Measurements from ENCODE around the gene CA10. TPM values are rescaled to one million over a fixed set of nuclear protein-coding genes. Genes with fewer than 3 reads are reported as not detected.

The CA10 gene
- total RNA-seq, 4 donors from 2014 or later = not detected

- Histone ChIP-seq H3K4me3 (no peak overlapping the region), H3K9me3 (no peaks in the 10 kb centered on the region), H3K4me1 (no peaks in the 10 kb centered on the region), H3K27ac (no peak overlapping the region), H3K27me3 (no peaks in the 10 kb centered on the region), H3K36me3 (no peaks in the 10 kb centered on the region)
- TF ChIP-seq EP300 (IDR thresholded peaks at IDR 0.05) = no peak
- TF ChIP-seq, protein P1, sequence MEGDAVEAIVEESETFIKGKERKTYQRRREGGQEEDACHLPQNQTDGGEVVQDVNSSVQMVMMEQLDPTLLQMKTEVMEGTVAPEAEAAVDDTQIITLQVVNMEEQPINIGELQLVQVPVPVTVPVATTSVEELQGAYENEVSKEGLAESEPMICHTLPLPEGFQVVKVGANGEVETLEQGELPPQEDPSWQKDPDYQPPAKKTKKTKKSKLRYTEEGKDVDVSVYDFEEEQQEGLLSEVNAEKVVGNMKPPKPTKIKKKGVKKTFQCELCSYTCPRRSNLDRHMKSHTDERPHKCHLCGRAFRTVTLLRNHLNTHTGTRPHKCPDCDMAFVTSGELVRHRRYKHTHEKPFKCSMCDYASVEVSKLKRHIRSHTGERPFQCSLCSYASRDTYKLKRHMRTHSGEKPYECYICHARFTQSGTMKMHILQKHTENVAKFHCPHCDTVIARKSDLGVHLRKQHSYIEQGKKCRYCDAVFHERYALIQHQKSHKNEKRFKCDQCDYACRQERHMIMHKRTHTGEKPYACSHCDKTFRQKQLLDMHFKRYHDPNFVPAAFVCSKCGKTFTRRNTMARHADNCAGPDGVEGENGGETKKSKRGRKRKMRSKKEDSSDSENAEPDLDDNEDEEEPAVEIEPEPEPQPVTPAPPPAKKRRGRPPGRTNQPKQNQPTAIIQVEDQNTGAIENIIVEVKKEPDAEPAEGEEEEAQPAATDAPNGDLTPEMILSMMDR (IDR thresholded peaks at IDR 0.05) = no peak
- no peak for TF ChIP-seq POLR2AphosphoS5 (IDR thresholded peaks at IDR 0.05)
- no peak for TF ChIP-seq POLR2A (IDR thresholded peaks at IDR 0.05)
- ATAC-seq = no peak
Measured at GRCh38 chr17:52147872-52148271, 10.6 kb downstream of the CA10 start.

DNA sequence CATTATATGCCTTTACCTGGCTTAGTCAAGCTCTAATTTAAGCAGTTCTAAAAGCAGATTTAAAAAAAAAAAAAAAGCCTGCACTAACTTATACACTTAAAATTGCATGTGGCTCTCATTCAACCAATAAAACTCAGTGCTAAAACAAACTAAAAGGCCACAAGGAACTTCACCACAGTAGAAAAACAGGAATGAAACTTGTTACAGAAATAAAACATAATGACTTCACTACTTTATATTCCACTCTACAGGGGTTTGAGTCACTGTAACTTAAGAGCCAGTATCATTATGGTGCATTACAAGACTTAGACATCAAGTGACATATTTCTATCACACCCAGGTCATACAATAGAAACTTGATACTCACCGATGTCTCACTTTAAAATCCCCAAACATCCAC is 11.1 kb downstream of the CA10 start:
- no peak overlapping the region for H3K4me3 ChIP-seq
- no peak for ATAC-seq
- TF ChIP-seq, protein P1 (IDR thresholded peaks at IDR 0.05) = no peak
- no peak for TF ChIP-seq POLR2AphosphoS5 (IDR thresholded peaks at IDR 0.05)
- no peak for TF ChIP-seq EP300 (IDR thresholded peaks at IDR 0.05)
- TF ChIP-seq POLR2A (IDR thresholded peaks at IDR 0.05) = no peak
- H3K4me1 ChIP-seq = no peaks in the 10 kb centered on the region
- 86 to 100% methylated on average over 1 of the region's 1 CpG for WGBS, 2 donors (ENCODE audit: low coverage in 1 of 2)
- no peaks in the 10 kb centered on the region for H3K9me3 ChIP-seq
- H3K27me3 ChIP-seq = no peaks in the 10 kb centered on the region
- H3K36me3 ChIP-seq = no peaks in the 10 kb centered on the region
- H3K27ac ChIP-seq = no peak overlapping the region

GRCh38 chr17:52145476-52145875 is 13.0 kb downstream of the CA10 start:
- no peak overlapping the region for H3K4me3 ChIP-seq
- no peaks in the 10 kb centered on the region for H3K9me3 ChIP-seq
- H3K4me1 ChIP-seq = no peaks in the 10 kb centered on the region
- no peaks in the 10 kb centered on the region for H3K27me3 ChIP-seq
- H3K36me3 ChIP-seq = no peaks in the 10 kb centered on the region
- no peak overlapping the region for H3K27ac ChIP-seq
- TF ChIP-seq POLR2AphosphoS5 (IDR thresholded peaks at IDR 0.05) (no peak), EP300 (IDR thresholded peaks at IDR 0.05) (no peak), POLR2A (IDR thresholded peaks at IDR 0.05) (no peak)
- TF ChIP-seq, protein P1 (IDR thresholded peaks at IDR 0.05) = no peak
- ATAC-seq = no peak

DNA sequence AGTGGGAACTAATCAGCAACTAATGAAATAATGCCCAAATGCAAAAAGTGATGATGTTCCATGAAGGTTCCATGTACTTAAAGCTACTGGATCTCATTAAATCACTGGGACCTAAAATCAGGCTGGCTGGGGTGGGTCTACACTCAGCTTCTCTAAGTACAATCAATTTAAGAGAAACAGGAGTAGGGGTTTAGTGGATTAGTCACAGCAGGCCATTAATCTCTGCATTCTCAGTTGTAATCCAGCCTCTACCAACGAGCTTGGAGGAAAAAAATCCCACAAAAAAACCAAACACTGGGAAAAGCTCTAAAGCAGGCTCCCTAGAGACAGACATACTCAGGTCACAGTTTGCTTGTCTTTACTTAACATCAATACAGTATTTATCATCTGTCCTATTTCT is 15.0 kb downstream of the CA10 start:
- Histone ChIP-seq H3K27me3 (no peaks in the 10 kb centered on the region), H3K27ac (no peak overlapping the region), H3K4me3 (no peak overlapping the region), H3K9me3 (no peaks in the 10 kb centered on the region), H3K36me3 (no peaks in the 10 kb centered on the region), H3K4me1 (no peaks in the 10 kb centered on the region)
- no peak for ATAC-seq
- 0 to 6% methylated on average over 1 of the region's 1 CpG for WGBS, 2 donors (ENCODE audit: low coverage in 1 of 2)
- no peak for TF ChIP-seq POLR2A (IDR thresholded peaks at IDR 0.05)
- no peak for TF ChIP-seq POLR2AphosphoS5 (IDR thresholded peaks at IDR 0.05)
- TF ChIP-seq, protein P1 (IDR thresholded peaks at IDR 0.05) = no peak
- no peak for TF ChIP-seq EP300 (IDR thresholded peaks at IDR 0.05)

DNA sequence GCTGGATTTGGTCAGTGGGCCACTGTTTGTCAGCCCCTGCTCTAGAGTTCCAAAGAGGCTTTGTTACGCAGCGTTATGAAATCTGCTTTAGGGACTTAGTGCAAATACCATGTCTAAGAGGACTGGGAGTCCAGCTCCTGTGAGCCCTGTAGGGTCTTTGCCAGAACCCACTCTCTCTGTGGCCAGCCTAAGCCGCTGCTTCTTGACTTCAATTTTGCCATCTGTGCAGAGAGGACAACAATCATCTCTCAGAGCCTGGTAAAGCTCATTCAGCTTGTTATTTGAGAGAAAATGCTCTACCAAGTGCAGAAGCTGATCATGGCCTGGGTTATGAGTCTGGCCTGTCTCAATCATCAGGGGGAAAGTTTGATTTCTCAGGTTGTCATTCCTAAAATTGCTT is 17.9 kb downstream of the CA10 start:
- H3K27ac ChIP-seq = no peak overlapping the region
- no peaks in the 10 kb centered on the region for H3K36me3 ChIP-seq
- 78 to 95% methylated on average over 3 of the region's 3 CpGs for WGBS, 2 donors (ENCODE audit: low coverage in 1 of 2)
- H3K4me3 ChIP-seq = no peak overlapping the region
- no peaks in the 10 kb centered on the region for H3K9me3 ChIP-seq
- no peaks in the 10 kb centered on the region for H3K27me3 ChIP-seq
- no peaks in the 10 kb centered on the region for H3K4me1 ChIP-seq
- no peak for TF ChIP-seq POLR2AphosphoS5 (IDR thresholded peaks at IDR 0.05)
- TF ChIP-seq POLR2A (IDR thresholded peaks at IDR 0.05) = no peak
- TF ChIP-seq, protein P1 (IDR thresholded peaks at IDR 0.05) = no peak
- no peak for TF ChIP-seq EP300 (IDR thresholded peaks at IDR 0.05)
- ATAC-seq = no peak

Measured in gastroesophageal sphincter (tissue), 4 donors.